ENCODE results near the gene SHROOM2. TPM values are rescaled to one million over a fixed set of nuclear protein-coding genes. Genes with fewer than 3 reads are reported as not detected.
A peak's percentile ranks its signal among the peaks of the same experiment; 100 is the strongest.

SHROOM2 gene
- total RNA-seq, 1 experiment from 2014 or later: 13.9 TPM

DNA sequence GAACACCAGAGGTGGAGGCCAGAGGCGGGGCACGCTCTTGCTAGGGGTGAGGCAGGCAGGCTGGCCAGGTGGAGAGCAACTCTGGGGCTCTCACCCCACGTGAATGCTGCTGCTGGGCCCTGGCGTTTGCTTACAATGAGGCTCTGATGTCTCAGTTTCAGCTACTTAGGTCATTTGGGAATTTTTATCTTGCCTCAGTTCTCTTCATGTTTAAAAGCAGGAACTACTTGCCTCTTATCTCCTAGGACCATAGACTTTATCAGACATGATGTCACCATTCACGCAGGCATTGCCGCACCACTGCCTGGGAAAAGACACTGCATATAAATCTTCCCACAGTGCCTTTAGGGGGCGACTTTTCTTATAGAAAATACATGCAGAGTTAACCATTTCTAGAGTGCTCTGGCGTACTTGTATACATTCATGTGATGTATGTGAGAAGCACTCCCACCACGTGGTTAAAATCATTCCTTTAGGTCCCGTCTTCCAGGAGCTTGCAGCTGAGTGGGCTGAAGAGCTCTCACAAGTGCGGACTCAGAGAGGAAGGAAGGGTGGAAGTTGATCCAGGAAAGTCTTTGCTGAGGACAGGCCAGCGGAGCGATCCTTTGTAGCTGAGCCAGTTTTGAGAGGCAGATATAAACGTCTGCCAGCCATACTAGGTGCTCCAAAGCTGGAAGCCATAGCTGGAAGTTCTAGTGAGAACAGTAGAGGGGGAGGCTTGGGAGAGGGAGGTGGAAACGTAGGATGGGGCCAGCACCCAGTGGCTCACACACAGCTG, 96.6 kb downstream of the SHROOM2 start:
- Mint-ChIP-seq H3K27ac (peak overlapping the region in 1 of 3 experiments; percentile 37; a peak in 2 of 7 replicates), H3K4me3 (no peak overlapping the region), H3K27me3 (ENCODE audit: low read depth) (no peaks in the 10 kb centered on the region; the same call in 1 of the 2 replicates), H3K9me3 (peaks cover 6 to 25% of the 10 kb centered on the region in 2 experiments; a peak in 4 of 5 replicates), H3K36me3 (ENCODE audit: insufficient read depth in 1 of 3, low read depth in 3 of 3) (peaks cover 8 to 21% (median 8%) of the 10 kb centered on the region in 3 experiments; a peak in 6 of 7 replicates), H3K4me1 (peaks cover 4 to 23% of the 10 kb centered on the region in 2 experiments)
- Histone ChIP-seq H2BK12ac (ENCODE audit: insufficient read length, low read depth, low read length) (no peak overlapping the region), H3K9ac (ENCODE audit: extremely low read depth, insufficient read length, low read length) (no peak overlapping the region), H2BK5ac (ENCODE audit: insufficient read length, low read length) (no peak overlapping the region), H3K9me3 (ENCODE audit: control insufficient read depth, low read depth, low read length) (no peaks in the 10 kb centered on the region), H2AFZ (ENCODE audit: low read length) (no peak overlapping the region), H3K4me2 (ENCODE audit: insufficient read depth, insufficient read length, low read length) (no peak overlapping the region), H3K4ac (ENCODE audit: low read depth, low read length) (no peak overlapping the region), H4K5ac (ENCODE audit: insufficient read length, low read depth, low read length) (no peak overlapping the region), H2BK15ac (ENCODE audit: low read depth, low read length) (no peak overlapping the region), H3K4me1 (ENCODE audit: insufficient read depth, low read length) (no peaks in the 10 kb centered on the region), H4K20me1 (ENCODE audit: control insufficient read depth, insufficient read depth, insufficient read length) (no peaks in the 10 kb centered on the region), H4K8ac (replicated peaks; ENCODE audit: insufficient read length, low read depth, low read length) (no peak overlapping the region), H3T11ph (ENCODE audit: low read length) (no peak overlapping the region), H4K91ac (ENCODE audit: insufficient read length, low read depth, low read length) (no peak overlapping the region), H2AK5ac (ENCODE audit: insufficient read length, low read length) (no peak overlapping the region), H3K23ac (ENCODE audit: insufficient read length, low read depth, low read length) (no peak overlapping the region), H2BK20ac (ENCODE audit: low read depth, low read length, poor library complexity, severe bottlenecking) (no peak overlapping the region), H3K79me2 (ENCODE audit: insufficient read depth, low read length) (no peaks in the 10 kb centered on the region; the same call in 1 of the 2 replicates), H3K27me3 (ENCODE audit: insufficient read depth, low read length) (no peaks in the 10 kb centered on the region), H3K23me2 (ENCODE audit: insufficient read length, low read depth, low read length, poor library complexity, severe bottlenecking) (no peaks in the 10 kb centered on the region), H2BK120ac (ENCODE audit: low read depth, low read length, poor library complexity, severe bottlenecking) (no peak overlapping the region), H3K27ac (ENCODE audit: insufficient read length, low read depth, low read length) (no peak overlapping the region), H3K18ac (ENCODE audit: insufficient read length, low read depth, low read length) (no peak overlapping the region), H3K56ac (ENCODE audit: insufficient read length, low read depth, low read length) (no peak overlapping the region), H3K79me1 (ENCODE audit: insufficient read depth, low read depth, low read length, poor library complexity, severe bottlenecking) (peaks cover 2% of the 10 kb centered on the region), H3K14ac (ENCODE audit: insufficient read depth, low read length) (no peak overlapping the region; the same call in 1 of the 2 replicates)
- no CpG with 5 or more reads among the region's 15 CpGs for WGBS (ENCODE audit: extremely low coverage, insufficient read length, low lambda C conversion rate)
- TF ChIP-seq, protein P1, sequence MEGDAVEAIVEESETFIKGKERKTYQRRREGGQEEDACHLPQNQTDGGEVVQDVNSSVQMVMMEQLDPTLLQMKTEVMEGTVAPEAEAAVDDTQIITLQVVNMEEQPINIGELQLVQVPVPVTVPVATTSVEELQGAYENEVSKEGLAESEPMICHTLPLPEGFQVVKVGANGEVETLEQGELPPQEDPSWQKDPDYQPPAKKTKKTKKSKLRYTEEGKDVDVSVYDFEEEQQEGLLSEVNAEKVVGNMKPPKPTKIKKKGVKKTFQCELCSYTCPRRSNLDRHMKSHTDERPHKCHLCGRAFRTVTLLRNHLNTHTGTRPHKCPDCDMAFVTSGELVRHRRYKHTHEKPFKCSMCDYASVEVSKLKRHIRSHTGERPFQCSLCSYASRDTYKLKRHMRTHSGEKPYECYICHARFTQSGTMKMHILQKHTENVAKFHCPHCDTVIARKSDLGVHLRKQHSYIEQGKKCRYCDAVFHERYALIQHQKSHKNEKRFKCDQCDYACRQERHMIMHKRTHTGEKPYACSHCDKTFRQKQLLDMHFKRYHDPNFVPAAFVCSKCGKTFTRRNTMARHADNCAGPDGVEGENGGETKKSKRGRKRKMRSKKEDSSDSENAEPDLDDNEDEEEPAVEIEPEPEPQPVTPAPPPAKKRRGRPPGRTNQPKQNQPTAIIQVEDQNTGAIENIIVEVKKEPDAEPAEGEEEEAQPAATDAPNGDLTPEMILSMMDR (conservative IDR thresholded peaks at IDR 0.05): 0 out of 3 replicates have a peak, but pooled peaks have one; percentile 12
- DNase-seq: no peak
